COR-L47 (cell line): ENCODE measurements around the gene DDX27.
"Not testable (repeated sequence)": the region's sequence is repeated elsewhere in the genome, so short reads cannot be mapped to it uniquely, and the experiment has no call there.

Experiments used
- DNase-seq: peaks from one replicate; lab custom pipeline; 2025; lab: John Stamatoyannopoulos, UW

Gene DDX27

DNA sequence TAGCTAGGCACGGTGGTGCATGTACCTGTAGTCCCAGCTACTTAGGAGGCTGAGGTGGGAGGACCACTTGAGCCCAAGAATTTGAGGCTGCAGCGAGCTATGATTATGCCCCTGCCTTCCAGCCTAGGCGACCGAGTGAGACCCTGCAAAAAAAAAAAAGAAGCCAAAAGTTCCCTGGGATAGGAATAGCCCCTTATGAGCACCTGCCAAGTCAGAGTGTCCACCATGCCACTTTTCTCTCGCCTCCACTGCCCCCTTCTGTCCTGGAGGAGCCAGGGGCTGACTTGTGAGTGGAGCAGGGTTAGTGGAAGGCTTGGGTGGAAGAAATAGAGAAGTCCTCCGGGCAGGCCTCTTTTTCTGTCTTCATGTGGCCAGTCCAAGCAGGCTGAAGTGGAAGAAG is 12.1 kb upstream of the DDX27 start:
- no peak for DNase-seq

DNA sequence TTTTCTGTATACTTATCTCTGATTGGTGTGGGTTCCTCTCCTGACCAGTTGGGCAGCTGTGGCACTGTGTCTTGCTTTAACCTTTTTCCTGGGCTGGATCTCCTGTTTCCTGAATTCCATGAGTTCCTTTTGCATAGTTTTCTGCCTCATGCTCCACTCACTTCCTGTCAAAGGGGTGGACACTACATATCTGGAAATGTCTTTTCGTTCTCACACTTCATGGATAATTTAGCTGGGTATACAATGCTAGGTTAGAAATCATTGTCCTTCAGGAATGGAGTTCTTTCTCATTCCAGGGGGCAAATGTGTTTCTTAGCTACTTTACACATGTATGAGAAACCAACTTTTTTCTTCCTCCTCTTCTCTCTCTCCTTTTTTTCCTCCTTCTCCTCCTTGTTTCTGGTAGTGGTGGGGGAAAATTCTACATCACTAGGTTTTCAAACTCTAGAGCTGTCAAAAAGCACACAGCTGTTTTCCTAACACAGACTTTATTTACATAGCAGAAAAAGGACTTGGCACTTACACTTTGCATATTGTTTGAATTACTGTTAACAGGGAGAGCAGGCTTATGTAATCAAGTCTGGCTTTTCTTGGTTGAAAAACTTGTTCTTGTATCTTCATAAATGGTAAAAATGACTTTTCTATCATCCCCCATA is 9.0 kb upstream of the DDX27 start:
- no peak for DNase-seq

DNA sequence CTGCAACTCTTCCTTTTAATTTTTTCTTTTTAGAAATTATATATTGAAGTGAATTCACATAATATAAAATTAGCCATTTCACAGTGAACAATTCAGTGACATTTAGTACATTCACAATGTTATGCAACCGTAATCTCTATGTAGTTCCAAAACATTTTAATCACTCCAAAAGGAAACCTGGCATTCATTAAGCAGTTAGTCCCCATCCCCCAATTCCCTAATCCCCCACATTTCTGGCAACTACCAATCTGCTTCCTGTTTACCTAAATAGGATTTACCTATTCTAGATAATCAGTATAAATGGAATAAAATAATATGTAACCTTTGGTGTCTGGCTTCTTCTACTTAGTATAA is 8.5 kb upstream of the DDX27 start:
- DNase-seq = no peak

DNA sequence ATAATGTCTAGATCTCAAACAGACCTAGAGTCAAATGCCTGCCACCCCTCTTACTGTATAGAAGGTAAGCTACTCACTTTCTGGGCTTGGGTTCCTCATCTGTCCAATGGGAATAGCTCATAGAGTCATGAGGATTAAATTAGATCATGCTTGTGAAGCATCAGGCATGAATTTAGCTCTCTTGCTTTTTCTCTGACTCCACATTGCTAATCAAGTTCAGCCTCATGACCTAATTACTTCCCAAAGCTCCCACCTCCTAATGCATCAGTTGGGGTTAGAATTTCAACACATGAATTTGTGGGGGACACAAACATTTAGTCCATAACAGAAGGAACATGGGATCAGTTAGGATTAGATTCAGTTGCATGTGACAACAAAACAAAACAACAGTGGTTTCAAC is 4.6 kb upstream of the DDX27 start:
- DNase-seq = no peak

DNA sequence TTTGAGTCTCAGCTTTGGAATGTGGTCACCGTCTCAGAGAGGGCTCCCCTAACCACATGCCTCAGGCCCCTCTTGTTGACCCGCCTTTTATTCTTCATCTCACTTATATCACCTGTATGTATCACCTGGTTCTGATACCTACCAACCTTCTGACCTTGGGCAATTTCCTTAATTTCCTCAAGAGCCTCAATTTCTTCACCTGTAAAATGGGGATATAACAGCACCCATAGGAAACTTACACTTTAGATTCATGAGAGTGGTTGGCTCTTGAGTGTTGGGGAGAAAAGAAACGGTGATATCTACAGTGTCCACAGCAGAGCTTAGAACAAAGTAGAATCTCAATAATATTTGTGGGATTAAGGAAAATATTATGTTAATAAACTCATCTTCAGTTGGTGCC is 4.0 kb upstream of the DDX27 start:
- DNase-seq = no peak

DNA sequence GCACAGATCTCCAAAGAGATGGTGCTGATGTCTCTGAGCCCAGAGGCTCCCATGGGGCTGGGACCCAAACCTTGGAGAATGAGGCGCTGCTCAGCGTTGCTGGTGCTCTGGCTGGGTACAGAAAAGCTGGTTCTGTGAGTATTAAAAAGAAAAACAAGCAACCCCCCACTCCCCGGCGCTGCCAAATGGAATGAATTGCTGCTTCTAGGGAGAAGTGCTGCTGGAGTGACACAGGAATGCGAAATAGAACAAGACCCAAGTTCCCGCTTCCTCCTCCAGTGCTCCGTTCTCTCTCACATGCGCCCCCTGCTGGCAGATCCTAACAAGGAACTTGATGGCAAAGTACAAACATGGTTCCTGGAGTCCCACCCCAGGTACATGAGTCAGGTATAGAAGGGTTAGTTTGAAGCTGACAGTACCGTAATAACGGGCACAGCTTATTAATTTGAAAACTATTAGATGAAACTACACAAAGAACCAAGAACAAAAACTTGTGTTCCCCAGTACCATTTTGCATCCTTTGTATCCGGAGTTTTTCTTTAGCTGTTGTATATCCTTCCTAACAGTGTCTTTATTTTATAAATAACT is 2.1 kb upstream of the DDX27 start:
- peak; percentile 85 for DNase-seq

DNA sequence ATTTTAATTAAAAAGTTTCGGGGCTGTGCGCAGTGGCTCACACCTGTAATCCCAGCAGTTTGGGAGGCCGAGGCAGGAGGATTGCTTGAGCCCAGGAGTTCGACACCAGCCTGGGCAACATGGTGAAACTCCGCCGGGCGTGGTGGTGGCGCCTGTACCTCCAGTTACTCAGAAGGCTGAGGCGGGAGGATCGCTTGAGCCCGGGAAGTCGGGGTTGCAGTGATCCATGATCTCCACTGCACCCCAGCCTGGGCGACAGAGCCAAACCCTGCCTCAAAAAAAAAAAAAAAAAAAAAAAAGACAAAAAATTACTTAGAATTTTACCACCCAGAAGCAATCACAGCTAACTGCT is 501 bp upstream of the DDX27 start:
- DNase-seq = not testable (repeated sequence)

DNA sequence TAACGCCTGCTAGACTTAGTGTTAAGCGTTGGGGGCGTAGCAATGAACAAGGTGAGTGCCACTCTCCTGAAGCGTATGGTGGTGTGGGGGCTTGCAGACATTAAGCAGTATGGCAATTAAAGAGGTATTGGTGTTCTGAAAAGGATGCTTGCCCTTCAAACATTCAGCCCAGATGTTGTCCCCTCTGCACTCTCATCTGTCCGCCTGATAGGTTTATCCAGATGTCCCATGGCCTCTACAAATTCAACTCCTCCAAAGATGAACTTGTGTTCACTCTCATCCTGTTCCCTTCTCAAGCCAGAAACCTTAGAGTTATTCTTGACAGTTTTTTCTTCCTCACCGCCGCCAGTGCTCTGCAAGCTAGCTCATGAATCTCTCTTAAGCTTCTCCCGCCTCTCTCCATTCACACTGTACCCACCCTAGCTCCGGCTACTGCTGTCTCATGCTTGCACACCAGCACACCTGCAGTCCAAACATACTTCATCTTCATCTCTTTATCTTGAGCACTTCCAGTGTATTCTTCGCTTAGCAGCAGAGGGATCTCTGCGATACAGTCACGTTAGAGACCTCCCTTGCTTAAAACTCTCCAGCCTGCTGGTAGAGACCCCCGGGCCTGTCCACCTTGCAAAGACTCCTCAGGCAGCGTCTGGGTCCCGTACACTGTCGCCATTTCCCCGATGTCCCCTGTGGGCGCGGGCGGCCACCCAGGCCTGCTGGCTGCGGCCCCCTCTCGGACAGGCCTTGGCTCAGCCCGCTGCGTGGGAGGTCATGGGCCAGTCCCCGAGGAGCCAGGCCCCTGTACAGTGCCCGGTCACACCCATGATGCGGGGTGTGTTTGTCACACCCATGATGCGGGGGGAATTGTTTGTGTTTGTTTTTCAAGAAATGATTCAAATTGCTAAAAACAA is 962 bp downstream of the DDX27 start:
- DNase-seq = no peak

DNA sequence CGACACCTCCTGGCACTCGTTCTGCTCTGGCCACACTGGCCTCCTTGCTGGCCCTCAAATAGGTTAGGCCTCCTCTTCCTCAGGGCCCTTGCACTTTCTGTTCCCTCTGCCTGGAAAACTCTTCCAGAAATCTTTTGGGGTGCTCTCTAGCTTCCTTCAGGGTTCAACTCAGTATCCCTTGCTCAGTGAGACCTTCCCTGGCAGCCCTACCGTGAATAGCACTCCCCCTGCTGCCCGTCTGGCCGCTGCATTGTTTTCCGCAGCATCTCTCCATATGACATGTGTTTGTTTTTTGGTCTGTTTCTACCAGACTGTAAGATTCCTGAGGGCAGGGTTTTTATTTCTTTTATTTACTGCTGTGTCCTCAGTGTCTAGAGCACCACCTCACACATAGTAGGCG is 6.7 kb downstream of the DDX27 start:
- no peak for DNase-seq

DNA sequence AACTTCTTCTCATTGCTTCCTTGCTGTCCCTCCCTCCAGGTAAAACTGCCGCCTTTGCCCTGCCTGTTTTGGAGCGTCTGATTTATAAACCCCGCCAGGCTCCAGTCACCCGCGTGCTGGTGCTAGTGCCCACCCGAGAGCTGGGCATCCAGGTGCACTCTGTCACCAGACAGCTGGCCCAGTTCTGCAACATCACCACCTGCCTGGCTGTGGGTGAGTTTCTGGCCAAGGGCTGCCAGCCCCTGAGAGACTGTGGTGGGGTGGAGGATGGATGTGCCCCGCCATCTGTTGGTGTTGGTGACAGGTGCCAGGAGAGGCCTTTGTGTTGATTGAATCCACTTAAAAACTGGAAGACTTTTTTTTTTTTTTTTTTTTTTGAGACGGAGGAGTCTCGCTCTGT is 9.5 kb downstream of the DDX27 start:
- no peak for DNase-seq

DNA sequence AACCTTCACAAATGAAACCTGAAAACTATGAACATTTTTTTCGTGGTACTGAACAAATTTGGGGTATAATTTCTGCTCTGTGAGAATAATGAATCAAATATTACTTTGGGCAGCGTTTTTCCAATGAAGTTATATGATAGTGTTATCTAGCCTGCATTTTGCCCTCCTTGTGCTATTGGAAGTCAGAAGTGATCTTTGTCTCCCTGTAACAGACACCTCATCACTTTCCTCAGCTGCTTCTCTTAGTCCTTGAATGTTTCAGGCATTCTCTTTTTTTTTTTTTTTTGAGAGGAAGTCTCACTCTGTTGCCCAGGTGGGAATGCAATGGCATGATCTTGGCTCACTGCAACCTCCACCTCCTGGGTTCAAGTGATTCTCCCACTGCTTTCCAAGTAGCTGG is 10.2 kb downstream of the DDX27 start:
- no peak for DNase-seq

DNA sequence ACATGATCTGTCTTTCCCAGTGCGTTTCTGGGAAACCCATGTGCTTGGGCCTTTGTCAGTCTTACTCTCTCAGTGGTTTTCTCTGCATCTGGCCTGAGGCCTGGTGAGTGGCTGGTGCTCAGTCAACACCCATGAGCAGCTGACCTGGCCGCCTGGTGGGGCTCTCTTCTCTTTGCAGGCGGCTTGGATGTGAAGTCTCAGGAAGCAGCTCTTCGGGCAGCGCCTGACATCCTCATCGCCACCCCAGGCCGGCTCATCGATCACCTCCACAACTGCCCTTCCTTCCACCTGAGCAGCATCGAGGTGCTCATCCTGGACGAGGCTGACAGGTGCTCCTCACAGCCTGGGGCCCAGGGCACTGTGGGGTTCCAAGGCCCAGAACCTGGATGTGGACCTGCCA is 10.8 kb downstream of the DDX27 start:
- no peak for DNase-seq

DNA sequence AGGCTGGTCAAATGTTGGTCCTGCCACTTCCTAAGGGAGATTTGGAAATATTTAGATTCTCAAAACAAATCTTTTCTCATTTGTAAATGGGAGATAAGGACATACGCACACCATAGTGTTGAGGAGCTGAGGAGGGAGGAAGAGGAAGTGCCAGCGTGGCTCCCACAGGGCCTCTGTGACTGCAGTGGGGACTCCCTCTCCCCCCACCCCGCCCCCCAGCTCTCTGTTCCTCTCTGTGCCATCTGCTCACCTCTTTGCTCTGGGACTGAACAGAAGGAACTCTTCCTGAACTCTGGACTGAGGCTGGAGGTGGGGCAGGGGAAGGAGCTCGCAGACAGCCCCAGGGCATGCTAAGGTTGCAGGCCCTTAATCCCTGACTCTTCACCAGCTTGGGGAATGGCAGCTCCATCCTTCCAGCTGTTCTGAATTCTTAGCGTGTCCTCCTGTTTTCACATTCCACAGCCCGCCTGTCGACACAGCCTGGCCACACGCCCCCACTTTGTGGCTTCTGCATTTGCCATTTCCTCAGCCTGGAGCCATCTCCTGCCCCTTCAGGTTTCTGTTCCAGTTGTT is 11.4 kb downstream of the DDX27 start:
- no peak for DNase-seq

DNA sequence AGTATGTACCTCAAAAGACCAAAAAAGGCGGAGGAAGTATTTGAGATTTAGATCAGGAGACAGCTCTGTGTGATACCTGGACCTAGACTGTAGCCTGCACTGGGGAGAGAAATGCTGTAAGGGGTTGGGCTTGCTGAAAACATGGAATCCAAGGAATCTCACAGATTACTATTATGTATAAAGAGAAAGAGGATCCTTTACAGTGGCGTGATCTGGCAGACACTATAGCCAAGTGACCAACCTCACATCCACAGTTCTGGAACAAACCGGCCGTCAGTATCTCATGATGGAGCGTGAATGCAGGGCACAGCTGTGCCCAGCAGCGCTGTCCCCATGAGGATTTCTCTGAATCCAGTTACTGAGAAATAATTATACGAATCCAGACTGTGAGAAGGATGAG is 12.3 kb downstream of the DDX27 start:
- DNase-seq = no peak

DNA sequence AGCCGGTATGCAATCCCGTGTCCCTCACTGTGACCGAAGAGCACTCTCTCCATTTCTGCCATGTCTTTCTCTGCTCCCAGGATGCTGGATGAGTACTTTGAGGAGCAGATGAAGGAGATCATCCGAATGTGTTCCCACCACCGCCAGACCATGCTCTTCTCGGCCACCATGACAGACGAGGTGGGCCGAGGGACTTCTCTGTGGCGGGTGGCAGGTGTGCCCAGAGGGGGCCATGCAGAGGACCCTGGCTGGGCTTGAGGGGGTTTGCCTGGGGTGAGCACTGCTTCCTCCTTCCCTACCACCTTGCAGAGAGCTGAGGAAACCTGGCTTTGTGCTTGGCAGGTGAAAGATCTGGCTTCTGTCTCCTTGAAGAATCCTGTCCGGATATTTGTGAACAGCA is 14.0 kb downstream of the DDX27 start:
- DNase-seq = no peak

DNA sequence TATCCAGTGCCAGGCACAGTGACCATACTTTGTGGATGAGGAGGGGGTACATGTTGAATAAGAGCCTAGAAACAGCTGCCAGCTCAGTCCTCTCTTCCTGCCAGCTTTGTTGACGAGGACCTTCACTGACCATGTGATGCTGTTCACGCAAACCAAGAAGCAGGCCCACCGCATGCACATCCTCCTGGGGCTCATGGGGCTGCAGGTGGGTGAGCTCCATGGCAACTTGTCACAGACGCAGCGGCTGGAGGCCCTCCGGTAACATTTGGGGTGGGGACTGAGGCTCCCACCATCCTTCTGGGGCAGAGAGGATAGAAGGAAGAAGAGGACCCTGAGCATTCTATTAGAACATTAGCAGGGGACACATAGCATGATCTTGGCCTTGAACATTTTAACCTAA is 15.6 kb downstream of the DDX27 start:
- no peak for DNase-seq

DNA sequence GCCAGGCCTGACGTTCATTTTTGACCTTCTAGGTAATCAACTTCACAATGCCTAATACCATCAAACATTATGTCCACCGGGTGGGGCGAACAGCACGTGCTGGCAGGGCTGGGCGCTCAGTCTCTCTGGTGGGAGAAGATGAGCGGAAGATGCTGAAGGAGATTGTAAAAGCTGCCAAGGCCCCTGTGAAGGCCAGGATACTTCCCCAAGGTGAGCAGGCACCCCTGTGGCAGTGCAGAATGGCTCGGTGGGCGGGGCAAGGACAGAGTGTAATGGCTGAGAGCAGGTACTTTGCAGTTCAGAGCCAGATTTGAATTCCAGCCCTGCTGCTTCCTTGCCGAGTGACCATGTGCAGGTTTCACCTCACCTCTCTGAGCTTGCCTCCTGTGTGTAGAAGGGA is 17.1 kb downstream of the DDX27 start:
- DNase-seq = no peak

DNA sequence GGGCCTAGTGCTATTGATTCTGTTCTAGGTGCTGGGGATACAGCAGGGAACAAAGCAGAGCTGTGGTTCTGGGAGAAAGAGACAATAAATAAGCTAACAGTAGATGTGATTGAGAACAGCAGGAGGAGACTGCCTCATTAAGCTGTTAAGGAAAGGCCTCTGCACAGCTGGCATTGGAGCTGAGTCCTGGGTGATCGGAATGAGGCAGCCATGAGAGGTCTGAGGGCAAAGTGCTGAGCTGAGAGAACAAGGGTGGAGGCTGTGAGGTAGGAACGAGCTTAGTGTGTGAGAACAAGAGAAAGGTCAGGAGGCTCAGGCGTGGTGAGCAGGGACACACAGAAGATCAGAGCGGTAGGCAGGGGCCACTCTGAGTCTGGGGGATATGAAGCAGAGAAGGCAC is 18.3 kb downstream of the DDX27 start:
- no peak for DNase-seq

DNA sequence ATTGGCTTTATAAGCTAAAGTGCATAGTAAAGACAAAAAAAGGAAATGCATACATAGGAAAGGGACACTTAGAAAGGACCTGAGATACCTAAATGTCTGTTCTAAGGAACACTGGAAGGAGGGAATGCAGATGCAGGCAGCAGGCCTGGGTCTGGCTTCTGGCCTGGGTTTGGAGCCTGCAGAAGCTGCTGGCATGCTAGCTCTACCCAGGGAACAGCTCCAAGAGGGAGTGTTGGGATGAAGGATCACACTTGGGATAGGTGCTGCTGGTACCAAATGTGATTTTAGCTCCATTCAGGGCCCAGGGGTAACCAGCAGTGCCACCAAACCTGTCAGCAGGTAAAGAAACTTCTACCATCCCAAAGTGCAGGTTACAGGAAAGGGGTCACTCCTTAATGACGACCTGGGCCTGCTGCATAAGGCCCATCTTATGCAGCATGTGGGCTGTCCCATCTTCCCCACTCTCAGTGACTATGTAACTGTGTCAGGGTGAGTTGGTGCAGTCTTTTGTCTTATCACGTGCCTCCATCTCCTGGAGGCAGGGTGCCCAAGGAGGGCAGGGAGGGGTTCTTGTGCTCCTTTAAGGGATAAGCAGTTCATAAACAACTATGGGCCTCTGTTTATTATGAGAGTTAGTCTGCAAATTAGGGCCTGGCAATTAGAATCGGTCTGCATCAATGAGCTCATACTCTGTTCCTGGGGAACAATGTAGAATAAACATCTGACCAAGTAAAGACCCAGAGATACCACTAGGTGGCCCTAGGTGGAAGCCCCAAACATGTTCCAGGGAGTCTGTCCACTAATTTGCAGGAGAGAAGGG is 26.9 kb downstream of the DDX27 start:
- DNase-seq = peak; percentile 38

DNA sequence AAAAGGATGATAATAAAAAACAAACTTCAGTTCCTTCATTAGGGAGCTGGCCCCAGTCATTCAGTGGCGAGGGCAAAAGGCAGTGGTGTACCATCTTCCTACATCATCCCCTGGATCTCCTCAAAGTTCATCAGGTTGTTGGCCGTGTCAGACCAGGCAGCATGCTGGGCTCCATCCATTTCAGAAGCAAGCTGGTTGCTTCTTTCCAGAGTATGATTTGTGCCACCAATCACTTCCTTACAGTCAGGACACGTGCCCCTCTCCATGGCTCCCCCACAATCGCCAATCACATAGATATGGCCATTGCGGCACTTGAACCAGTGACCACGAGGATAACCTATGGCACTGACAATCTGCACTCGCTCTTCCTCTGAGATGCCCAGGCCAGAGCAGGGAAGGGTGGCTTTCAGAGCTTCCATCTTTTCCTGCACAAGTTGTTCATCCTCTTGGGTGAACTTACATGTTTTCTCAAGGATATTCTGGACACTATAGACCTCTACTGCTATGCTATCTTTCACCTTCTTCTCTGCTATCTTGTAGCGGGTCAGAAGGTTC is 28.0 kb downstream of the DDX27 start:
- DNase-seq = no peak

DNA sequence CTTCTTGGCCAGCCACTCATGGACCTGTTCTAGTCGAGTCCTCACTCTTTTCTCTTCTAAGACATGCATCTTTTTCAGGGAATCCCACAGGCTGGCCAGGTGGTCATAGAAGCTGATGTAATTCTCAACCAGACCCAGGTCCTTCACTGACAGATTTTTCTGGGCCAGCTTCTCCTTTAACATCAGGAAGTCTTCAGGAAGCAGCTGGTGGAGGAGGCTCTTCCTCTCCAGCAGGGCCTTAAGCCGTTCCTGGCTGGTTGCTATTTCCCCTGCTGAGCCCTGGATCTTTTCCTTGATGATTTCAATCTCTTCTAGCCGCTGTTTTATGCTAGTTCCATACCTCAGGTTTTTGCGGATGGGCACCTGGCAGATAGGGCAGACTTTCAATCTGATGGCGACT is 28.6 kb downstream of the DDX27 start:
- DNase-seq = no peak

DNA sequence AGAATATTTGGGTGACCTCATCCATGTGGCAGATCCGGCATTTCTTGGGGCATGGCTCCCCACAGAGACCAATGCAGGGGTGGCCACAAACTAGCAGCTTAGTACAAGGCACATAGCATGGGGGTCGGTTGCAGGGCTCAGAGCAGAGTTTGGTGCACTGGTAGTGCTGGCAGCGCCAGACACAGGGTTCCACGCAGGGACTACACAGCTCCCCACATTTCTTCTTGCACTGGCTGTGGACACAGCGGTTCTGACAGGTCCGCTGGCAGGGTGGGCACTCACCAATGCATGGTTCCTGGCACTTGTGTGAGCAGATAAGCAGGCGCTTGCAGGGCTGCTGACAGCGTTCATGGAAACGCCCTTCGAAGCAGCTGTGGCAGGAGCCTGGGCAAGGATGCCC is 29.1 kb downstream of the DDX27 start:
- DNase-seq = no peak
